Gastrocnemius medialis (tissue), 4 donors: ENCODE data around the gene XCL2. TPM values are rescaled to one million over a fixed set of nuclear protein-coding genes. Genes with fewer than 3 reads are reported as not detected.
"Not testable (repeated sequence)": the region's sequence is repeated elsewhere in the genome, so short reads cannot be mapped to it uniquely, and the experiment has no call there.

Experiments
- ATAC-seq, 2 donors: fragments of 150-250 bp; one replicate each; pipeline ENCODE4 v1.9.1; 2016
- DNase-seq, 2 donors: peaks; one replicate each; pipeline ENCODE4 v3.0.0-alpha.2; 2019
- H3K27ac ChIP-seq, 4 donors: fragments of 200-600 bp; sonication (generic); 1 replicate in 1 of 4; 2 replicates in 3 of 4; pipeline ENCODE4 v1.5.1; 2016 to 2018; ENCODE audit warnings: mild to moderate bottlenecking in 2 of 4, moderate library complexity in 1 of 4
- H3K27me3 ChIP-seq, 3 donors: fragments of 200-600 bp; sonication (generic) in 2 of 3; 1 replicate in 1 of 3; 2 replicates in 2 of 3; pipeline versions ENCODE4 v1.5.1 to v1.6.0; 2016 to 2019; ENCODE audit warnings: mild to moderate bottlenecking in 1 of 3, moderate library complexity in 1 of 3
- H3K36me3 ChIP-seq, 2 donors: fragments of 200-600 bp; sonication (generic) in 1 of 2; one replicate each; pipeline ENCODE4 v1.5.1; 2017 to 2018
- H3K4me1 ChIP-seq, 2 donors: fragments of 200-600 bp; sonication (generic) in 1 of 2; one replicate each; pipeline ENCODE4 v1.5.1; 2016 to 2017; ENCODE audit warnings: mild to moderate bottlenecking in 2 of 2
- H3K4me3 ChIP-seq, 4 donors: fragments of 200-600 bp; sonication (generic) in 3 of 4; 1 replicate in 1 of 4; 2 replicates in 3 of 4; pipeline ENCODE4 v1.5.1; 2016 to 2019; ENCODE audit warnings: mild to moderate bottlenecking in 2 of 4
- H3K9me3 ChIP-seq, 3 donors: fragments of 200-600 bp; sonication (generic) in 2 of 3; 1 replicate in 1 of 3; 2 replicates in 2 of 3; pipeline ENCODE4 v1.5.1; 2016 to 2019
- CTCF ChIP-seq, 5 experiments: fragments of 450-650 bp in 3 of 5; fragments of 200-600 bp in 2 of 5; sonication (generic) in 2 of 5; IDR thresholded peaks in 4 of 5; conservative IDR thresholded peaks in 1 of 5; 1 replicate in 4 of 5; 2 replicates in 1 of 5; pipeline ENCODE4 v1.5.1; 2016 to 2019; ENCODE audit warnings: antibody characterized with exemption in 5 of 5, mild to moderate bottlenecking in 3 of 5, moderate library complexity in 3 of 5
- POLR2A ChIP-seq, 2 donors: fragments of 450-650 bp; IDR thresholded peaks; one replicate each; pipeline ENCODE4 v1.6.1; 2017; ENCODE audit warnings: antibody characterized with exemption in 2 of 2, mild to moderate bottlenecking in 2 of 2, moderate library complexity in 2 of 2
- in situ Hi-C, 4 donors: fragments of 200-750 bp; cut with MboI; loops; one replicate each; pipeline versions ENCODE4 v1.15.0 to v1.8.0; 2017; ENCODE audit warnings: low sequenced_read_pairs in 4 of 4
- intact Hi-C: fragments of 100-400 bp; cut with DNase I; formaldehyde crosslinking; loops from one replicate; pipeline ENCODE4 v1.15.1; 2023; ENCODE audit warnings: low total_unique reads
- total RNA-seq, 4 donors: library from RNA; depleted of rRNA; stranded (reverse); fragments of >200 nt; gene quantifications; one replicate each; pipeline versions ENCODE4 v1.1.0 to v1.2.3, GENCODE V29; 2016

XCL2 gene
- total RNA-seq, 4 donors from 2014 or later: 1.5 TPM; not detected in 3

GRCh38 chr1:168576245-168576688 is 32.5 kb upstream of the XCL2 start, which contains the start of gene XCL1:
TSS of gene XCL1 (plus strand) at chr1:168576605. CDS start at chr1:168576638, 33 bp downstream.
- in situ Hi-C loops: loop anchor here in 2 of 4 donors (10.0 kb wide), 1 partner anchor 231 kb away; no protein-coding TSS in a partner anchor

GRCh38 chr1:168574234-168574633 is 30.4 kb upstream of the XCL2 start:
- H3K4me3 ChIP-seq, DNase-seq, H3K27ac ChIP-seq, H3K9me3 ChIP-seq, H3K36me3 ChIP-seq, H3K27me3 ChIP-seq, H3K4me1 ChIP-seq: not testable (repeated sequence)
- ATAC-seq: peak; percentile 54 to 56
- in situ Hi-C loops (loop anchor here in 3 of 4 donors (10.0 to 25.0 kb wide), 3 partner anchors 137 to 237 kb away; no protein-coding TSS in a partner anchor), intact Hi-C loops (loop anchor here (5.0 kb wide), 2 partner anchors 137 to 232 kb away; no protein-coding TSS in a partner anchor)
- TF ChIP-seq CTCF (IDR thresholded peaks at IDR 0.05 in 4 of 5, conservative IDR thresholded peaks at IDR 0.05 in 1 of 5): peak in 4 of 5 experiments; percentile 22 to 55 (median 47)

More at GRCh38 chr1:168576245-168576688, 32.5 kb upstream of the XCL2 start, which contains the start of gene XCL1:
- intact Hi-C loops, H3K36me3 ChIP-seq, DNase-seq, ATAC-seq, H3K27me3 ChIP-seq, H3K9me3 ChIP-seq, H3K4me1 ChIP-seq, H3K27ac ChIP-seq, H3K4me3 ChIP-seq: not testable (repeated sequence)

GRCh38 chr1:168572633-168573032 is 28.8 kb upstream of the XCL2 start:
- no peak for ATAC-seq
- H3K4me3 ChIP-seq: no peak overlapping the region
- no peaks in the 10 kb centered on the region for H3K9me3 ChIP-seq
- in situ Hi-C loops (loop anchor here in 3 of 4 donors (10.0 to 25.0 kb wide), 3 partner anchors 135 to 235 kb away; no protein-coding TSS in a partner anchor), intact Hi-C loops (loop anchor here (5.0 kb wide), 2 partner anchors 135 to 230 kb away; no protein-coding TSS in a partner anchor)
- no peak overlapping the region for H3K27ac ChIP-seq
- TF ChIP-seq POLR2A (IDR thresholded peaks at IDR 0.05) (no peak), CTCF (IDR thresholded peaks at IDR 0.05 in 4 of 5, conservative IDR thresholded peaks at IDR 0.05 in 1 of 5) (no peak)
- no peaks in the 10 kb centered on the region for H3K27me3 ChIP-seq
- H3K36me3 ChIP-seq: no peaks in the 10 kb centered on the region
- no peaks in the 10 kb centered on the region for H3K4me1 ChIP-seq
- no peak for DNase-seq

GRCh38 chr1:168570652-168571051 is 26.9 kb upstream of the XCL2 start:
- H3K27me3 ChIP-seq: no peaks in the 10 kb centered on the region
- H3K9me3 ChIP-seq: no peaks in the 10 kb centered on the region
- H3K4me1 ChIP-seq: no peaks in the 10 kb centered on the region
- ATAC-seq (no peak), DNase-seq (no peak)
- H3K4me3 ChIP-seq: no peak overlapping the region
- no peak for TF ChIP-seq POLR2A (IDR thresholded peaks at IDR 0.05)
- TF ChIP-seq CTCF (IDR thresholded peaks at IDR 0.05 in 4 of 5, conservative IDR thresholded peaks at IDR 0.05 in 1 of 5): no peak
- H3K36me3 ChIP-seq: no peaks in the 10 kb centered on the region
- H3K27ac ChIP-seq: no peak overlapping the region
- intact Hi-C loops: loop anchor here (5.0 kb wide), 2 partner anchors 133 to 228 kb away; no protein-coding TSS in a partner anchor
- in situ Hi-C loops: loop anchor here in 3 of 4 donors (10.0 to 25.0 kb wide), 3 partner anchors 133 to 233 kb away; no protein-coding TSS in a partner anchor

- no peaks in the 10 kb centered on the region for H3K9me3 ChIP-seq
- no peak overlapping the region for H3K27ac ChIP-seq
- no peaks in the 10 kb centered on the region for H3K27me3 ChIP-seq
- no peak for ATAC-seq
- intact Hi-C loops: no loop called here
- no peak for DNase-seq
- H3K4me1 ChIP-seq: no peaks in the 10 kb centered on the region
- no peak for TF ChIP-seq POLR2A (IDR thresholded peaks at IDR 0.05)
- no peak for TF ChIP-seq CTCF (IDR thresholded peaks at IDR 0.05 in 4 of 5, conservative IDR thresholded peaks at IDR 0.05 in 1 of 5)
- in situ Hi-C loops: loop anchor here in 3 of 4 donors (5.0 to 25.0 kb wide), 4 partner anchors 126 to 231 kb away; no protein-coding TSS in a partner anchor
- H3K4me3 ChIP-seq: no peak overlapping the region
- no peaks in the 10 kb centered on the region for H3K36me3 ChIP-seq
Measured at GRCh38 chr1:168568346-168568745, 24.5 kb upstream of the XCL2 start.
